WTC11 (cell line): Measurements from ENCODE around the gene NHS.

Experiments
- CREB1 ChIP-seq: sonication (generic); formaldehyde crosslinking; IDR thresholded peaks from 2 replicates; pipeline ENCODE4 v1.8.0; 2023; ENCODE audit warnings: mild to moderate bottlenecking, missing genetic modification reagents
- NR2C2 ChIP-seq: sonication (generic); formaldehyde crosslinking; IDR thresholded peaks from 2 replicates; pipeline ENCODE4 v1.8.0; 2022; ENCODE audit warnings: mild to moderate bottlenecking, missing genetic modification reagents

DNA sequence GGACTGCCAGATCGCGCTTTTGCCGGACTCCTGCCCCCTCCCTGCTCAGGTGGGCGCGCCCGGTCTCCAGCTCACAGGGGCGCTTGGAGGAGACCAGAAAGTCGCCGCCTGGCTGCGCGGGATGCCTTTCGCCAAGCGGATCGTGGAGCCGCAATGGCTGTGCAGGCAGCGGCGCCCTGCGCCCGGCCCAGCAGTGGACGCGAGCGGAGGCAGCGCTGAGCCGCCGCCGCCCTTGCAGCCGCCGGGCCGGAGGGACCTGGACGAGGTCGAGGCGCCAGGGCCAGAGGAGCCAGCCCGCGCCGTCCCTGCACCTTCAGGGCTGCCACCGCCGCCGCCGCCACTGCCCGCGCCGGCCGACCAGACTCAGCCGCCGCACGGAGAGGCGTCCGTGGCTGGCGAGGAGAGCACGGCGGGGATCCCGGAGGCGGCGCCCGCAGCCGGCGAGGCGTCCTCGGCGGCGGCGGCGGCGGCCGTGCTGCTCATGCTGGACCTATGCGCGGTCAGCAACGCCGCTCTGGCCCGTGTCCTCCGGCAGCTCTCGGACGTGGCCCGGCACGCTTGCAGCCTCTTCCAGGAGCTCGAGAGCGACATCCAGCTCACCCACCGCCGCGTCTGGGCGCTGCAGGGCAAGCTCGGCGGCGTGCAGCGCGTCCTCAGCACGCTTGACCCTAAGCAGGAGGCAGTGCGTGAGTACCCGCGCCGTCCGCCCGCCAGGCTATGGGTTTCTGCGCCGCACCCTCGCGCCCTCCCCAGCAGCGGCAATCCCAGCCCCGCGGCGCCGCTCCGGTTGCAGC is 834 bp downstream of the NHS start:
- no peak for TF ChIP-seq NR2C2
- TF ChIP-seq CREB1 (CRISPR knock-in tag), result no peak
